ENCODE data around the gene ATP6V1G1. TPM values are rescaled to one million over a fixed set of nuclear protein-coding genes. Genes with fewer than 3 reads are reported as not detected.

The ATP6V1G1 gene
- total RNA-seq, 1 donor from 2014 or later, result 181 TPM

DNA sequence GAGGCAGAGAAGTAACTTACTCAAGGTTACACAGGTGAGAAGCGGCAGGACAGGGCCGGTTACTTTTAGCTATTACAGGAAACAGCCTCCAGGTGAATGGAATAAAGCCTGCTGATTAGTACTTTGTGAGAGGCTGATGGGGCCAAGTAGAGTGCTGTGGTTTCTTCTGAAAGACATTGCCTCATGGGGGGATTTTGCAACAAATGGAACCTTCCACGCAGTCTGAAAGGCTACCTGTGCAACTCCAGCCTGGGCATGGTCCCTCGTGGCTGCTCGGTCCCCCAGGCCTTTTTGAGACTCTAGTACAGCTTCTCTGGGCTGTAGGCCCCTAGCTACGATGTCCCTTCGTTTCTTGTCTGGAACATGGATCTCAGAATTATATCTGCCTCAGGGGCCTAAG, 25.5 kb downstream of the ATP6V1G1 start:
- TF ChIP-seq, protein P1, sequence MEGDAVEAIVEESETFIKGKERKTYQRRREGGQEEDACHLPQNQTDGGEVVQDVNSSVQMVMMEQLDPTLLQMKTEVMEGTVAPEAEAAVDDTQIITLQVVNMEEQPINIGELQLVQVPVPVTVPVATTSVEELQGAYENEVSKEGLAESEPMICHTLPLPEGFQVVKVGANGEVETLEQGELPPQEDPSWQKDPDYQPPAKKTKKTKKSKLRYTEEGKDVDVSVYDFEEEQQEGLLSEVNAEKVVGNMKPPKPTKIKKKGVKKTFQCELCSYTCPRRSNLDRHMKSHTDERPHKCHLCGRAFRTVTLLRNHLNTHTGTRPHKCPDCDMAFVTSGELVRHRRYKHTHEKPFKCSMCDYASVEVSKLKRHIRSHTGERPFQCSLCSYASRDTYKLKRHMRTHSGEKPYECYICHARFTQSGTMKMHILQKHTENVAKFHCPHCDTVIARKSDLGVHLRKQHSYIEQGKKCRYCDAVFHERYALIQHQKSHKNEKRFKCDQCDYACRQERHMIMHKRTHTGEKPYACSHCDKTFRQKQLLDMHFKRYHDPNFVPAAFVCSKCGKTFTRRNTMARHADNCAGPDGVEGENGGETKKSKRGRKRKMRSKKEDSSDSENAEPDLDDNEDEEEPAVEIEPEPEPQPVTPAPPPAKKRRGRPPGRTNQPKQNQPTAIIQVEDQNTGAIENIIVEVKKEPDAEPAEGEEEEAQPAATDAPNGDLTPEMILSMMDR (conservative IDR thresholded peaks at IDR 0.05; ENCODE audit: low read depth, low read length), result no peak
- DNase-seq (ENCODE audit: low read depth), result no peak
- no peak overlapping the region for H3K4me3 ChIP-seq (ENCODE audit: low read depth, low read length)

DNA sequence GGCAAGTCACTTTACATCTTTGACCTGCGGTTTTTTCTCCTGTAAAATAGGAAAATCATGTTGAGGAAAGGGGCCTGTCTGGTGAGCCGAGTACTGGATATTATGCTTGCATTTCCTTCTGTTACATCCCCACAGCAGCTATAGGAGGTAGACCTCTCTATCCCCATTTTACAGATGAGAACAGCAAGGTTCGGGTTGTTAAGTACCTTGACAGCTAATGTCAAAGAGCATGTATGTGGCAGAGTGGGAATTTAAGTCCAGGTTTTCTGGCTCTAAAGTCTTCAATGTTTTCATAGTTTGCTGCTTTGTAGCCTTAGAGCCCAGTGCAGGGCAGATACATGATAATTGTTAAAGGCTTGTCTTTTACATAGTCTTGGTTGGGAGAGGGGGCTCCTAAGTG, 26.4 kb downstream of the ATP6V1G1 start:
- H3K4me3 ChIP-seq (ENCODE audit: low read depth, low read length), result no peak overlapping the region
- TF ChIP-seq, protein P1 (conservative IDR thresholded peaks at IDR 0.05; ENCODE audit: low read depth, low read length), result no peak
- DNase-seq (ENCODE audit: low read depth), result no peak

DNA sequence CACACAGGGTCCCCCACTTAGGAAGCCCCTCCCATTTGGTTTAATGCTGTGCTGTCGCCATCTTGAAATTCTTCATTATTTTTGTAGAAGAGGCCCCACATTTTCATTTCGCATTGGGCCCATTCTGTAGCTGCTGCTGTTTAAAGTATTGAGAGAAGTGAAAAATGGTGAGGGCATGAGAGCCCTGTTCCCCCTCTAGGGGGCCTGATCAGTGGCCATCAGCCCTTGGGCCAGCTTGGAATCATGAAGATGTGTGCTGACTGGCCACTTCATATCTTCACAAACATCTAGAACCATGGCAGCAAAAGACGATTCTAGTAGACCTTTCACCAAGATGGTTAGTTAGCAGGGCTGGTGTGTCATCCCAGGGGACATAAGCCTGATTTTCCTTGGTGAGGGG, 26.8 kb downstream of the ATP6V1G1 start:
- TF ChIP-seq, protein P1 (conservative IDR thresholded peaks at IDR 0.05; ENCODE audit: low read depth, low read length), result no peak
- no peak for DNase-seq (ENCODE audit: low read depth)

DNA sequence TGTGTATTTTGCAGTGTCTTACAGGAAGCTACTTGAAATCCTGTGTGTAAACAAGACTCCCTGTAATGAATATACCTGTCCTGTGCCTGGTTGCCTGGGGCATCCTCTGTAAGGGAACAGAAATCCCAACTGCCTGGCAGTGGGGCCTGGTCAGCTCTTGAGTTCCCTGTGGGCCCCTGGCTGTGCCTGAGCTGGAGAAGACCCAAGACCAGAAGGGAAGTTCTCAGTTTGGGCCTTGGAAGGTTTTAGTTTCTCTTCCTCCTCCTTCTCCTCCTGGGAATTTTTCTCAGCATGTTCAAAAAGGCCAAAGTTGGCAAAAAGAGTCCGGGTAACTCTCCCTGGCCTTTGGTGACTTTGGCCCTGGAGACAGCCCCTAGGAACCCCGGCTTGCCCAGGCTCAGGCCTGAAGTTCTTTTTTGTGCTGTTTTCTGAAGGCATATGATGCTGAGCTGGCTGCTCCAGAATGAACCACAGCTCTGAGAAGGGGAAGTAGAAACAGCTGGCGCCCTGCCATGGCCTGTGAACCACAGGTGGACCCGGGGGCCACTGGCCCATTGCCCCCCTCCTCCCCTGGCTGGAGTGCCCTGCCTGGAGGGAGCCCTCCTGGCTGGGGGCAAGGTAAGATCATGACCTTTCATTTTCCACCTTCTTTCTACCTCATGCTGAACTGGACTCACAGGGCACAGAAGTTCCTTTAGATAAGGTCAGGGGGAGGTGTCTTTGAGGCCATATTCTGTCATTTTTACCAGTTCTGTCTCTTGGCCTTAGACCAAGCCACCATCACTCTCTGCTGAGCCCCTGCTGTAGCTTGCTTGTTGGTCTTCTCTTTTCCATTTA, 29.3 kb downstream of the ATP6V1G1 start:
- TF ChIP-seq, protein P1 (conservative IDR thresholded peaks at IDR 0.05; ENCODE audit: low read depth, low read length), result no peak
- no peak overlapping the region for H3K4me3 ChIP-seq (ENCODE audit: low read depth, low read length)
- DNase-seq (ENCODE audit: low read depth), result no peak

More for the DNA sequence above, 26.8 kb downstream of the ATP6V1G1 start:
- no peak overlapping the region for H3K4me3 ChIP-seq (ENCODE audit: low read depth, low read length)

DNA sequence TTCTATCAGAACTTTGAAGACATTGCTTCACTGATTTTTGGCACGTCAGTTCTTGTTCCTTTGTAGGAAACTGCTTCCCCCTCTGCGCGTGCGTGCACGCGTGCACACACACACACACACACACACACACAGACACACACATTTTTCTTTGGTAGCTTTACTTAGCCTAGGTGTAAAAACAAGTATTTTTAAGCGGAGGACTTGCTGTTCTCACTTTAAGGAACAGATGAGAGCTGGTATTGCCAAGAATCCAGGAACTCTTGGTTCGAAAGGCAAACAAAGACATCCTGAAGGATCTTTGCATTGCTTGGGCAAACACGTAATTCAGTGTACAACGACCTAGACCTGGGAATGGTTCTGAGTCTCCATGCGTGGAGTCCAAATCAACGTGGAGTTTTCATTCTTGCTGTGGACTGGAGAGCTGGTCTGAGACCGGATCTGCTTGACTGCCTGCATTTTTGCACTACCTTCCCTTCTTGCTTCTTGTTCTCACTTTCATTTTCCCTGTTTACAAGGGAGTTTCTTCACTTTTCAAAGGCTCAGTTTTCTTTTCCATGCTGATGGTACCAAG, 31.7 kb downstream of the ATP6V1G1 start:
- TF ChIP-seq, protein P1 (conservative IDR thresholded peaks at IDR 0.05; ENCODE audit: low read depth, low read length), result no peak
- H3K4me3 ChIP-seq (ENCODE audit: low read depth, low read length), result peak overlapping the region; percentile 47
- DNase-seq (ENCODE audit: low read depth), result peak; percentile 31

DNA sequence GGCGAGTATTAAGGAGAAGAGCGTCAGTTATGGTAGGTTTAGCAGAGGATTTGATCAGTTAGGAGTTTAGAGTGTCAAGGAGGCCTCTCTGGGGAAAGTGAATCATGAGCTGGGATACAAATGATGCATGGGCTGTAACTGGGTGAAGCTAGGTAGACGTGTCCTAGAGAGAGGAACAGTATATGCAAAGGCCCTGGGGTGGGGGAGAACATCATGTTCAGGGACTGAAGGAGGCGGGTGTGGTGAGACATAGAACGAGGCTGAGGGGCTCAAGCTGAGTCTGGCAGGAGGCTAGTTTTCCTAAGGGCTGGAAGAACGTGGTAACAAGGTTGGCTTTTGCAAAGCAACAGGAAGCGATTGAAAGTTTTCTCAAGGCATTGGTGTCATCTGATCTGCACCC, 34.0 kb downstream of the ATP6V1G1 start:
- no peak for DNase-seq (ENCODE audit: low read depth)
- TF ChIP-seq, protein P1 (conservative IDR thresholded peaks at IDR 0.05; ENCODE audit: low read depth, low read length), result no peak
- no peak overlapping the region for H3K4me3 ChIP-seq (ENCODE audit: low read depth, low read length)
